GM20431 (cell line): ENCODE results near the gene CCDC174.

Source experiments
- in situ Hi-C: fragments of 300-500 bp; cut with MseI, MboI; formaldehyde crosslinking; loops from one replicate; pipeline ENCODE4 v1.15.0; 2020; ENCODE audit warnings: low sequenced_read_pairs; ENCODE audit not compliant: unreplicated experiment

Gene CCDC174

DNA sequence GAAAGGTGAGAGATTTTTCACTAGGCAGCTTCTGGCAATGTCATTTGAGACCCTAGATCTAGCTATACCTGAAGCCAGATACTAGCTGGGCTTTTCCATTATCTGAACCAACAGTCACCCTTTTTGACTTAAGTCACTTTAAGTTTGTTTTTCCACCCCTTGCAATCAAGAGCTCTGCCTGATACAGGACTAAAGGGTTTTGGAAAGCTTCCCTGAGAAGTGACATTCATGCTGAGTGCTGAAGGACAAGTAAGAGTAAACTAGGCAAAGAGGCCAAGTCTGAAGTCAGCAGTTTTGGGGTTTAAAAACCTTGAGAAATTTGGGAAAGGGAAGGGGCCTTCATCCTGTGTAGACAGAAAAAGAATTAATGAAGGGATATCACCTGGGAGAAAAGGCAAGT, 27.1 kb upstream of the CCDC174 start:
- in situ Hi-C loops: no loop called here

DNA sequence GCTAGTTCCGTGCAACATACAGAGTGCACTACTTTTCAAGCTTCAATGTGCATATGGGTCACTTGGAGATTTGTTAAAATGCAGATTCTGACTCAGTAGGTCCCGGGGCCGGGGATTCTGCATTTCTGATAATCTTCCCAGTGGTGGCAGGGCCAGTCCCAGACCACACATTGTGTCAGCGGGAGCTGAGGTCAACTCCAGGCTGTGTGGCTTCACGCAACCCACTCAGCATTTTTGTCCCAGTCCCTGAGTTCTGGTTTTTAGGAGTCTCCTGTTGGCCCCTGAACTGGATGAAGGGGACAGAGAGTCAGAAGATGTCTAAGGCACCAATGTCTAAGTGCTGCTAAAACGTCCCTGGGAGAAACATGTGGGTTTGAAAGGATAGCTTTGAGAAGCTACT, 26.1 kb upstream of the CCDC174 start:
- in situ Hi-C loops: loop anchor here (25.0 kb wide), 1 partner anchor 287 kb away; no protein-coding TSS in a partner anchor

DNA sequence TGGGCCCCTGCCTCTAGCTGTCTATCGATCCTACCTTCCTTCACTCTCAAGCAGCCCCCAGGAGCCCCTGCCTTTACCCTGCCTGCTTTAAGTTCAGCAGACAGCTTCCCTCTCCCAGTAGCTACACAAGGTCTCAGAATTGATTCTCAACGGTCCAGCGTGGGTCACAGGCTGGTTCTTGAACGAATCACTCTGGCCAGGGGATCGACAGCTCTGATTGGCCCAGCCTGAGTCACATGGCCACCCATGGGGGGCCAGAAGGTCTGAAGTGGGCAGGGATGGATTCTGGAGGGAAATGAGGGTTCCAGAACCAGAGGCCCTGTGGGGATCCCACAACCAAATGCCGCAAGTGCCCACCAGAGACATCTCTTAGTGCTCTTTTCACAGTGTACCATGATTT, 23.7 kb upstream of the CCDC174 start:
- in situ Hi-C loops: loop anchor here (25.0 kb wide), 1 partner anchor 284 kb away; no protein-coding TSS in a partner anchor

DNA sequence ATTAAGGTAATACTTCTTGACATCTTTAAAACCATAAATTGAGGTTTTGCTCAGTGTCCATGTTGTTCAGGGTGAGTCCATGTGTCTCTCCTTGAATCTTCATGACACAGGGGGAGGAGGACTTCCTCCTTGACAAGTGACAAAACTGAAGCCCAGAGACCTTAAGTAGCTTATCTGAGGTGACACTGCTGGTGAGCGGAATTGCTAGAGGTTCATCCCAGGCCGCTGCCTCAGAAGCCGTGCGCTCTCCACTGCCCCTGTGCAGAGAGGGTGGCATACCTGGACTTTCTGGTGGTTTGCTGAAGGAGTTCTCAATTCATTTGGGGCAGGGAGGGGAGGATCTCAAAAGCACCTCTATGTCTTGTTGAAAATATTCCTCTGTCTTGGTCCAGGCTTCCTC, 23.2 kb upstream of the CCDC174 start:
- in situ Hi-C loops: loop anchor here (25.0 kb wide), 1 partner anchor 284 kb away; no protein-coding TSS in a partner anchor

DNA sequence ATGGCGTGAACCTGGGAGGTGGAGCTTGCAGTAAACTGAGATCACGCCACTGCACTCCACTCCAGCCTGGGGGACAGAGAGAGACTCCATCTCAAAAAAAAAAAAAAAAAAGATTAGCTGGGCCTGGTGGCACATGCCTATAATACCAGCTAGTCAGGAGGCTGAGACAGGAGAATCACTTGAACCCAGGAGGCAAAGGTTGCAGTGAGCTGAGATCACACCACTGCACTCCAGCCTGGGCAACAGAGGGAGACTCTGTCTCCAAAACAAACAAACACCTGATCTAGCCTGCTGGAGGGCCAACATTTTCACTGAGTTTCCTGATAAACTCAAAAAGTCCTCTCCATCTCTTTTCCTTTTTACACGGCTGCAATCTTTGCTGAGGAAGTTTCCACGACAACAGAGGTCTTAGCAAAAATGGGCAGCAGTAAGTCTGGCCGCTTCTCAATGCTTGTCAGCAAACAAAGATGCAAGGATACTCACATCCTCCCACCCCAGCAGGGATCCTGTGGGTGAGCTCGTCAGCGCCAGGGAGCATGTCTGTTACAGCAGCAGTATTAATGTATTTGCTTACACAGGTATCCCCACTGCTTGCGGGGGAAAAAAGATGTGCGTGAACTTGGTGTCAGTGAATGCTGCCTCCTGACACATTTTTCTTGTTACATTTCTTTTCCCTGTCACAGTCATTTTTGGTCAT, 21.0 kb upstream of the CCDC174 start:
- in situ Hi-C loops: loop anchor here (25.0 kb wide), 1 partner anchor 282 kb away; no protein-coding TSS in a partner anchor

DNA sequence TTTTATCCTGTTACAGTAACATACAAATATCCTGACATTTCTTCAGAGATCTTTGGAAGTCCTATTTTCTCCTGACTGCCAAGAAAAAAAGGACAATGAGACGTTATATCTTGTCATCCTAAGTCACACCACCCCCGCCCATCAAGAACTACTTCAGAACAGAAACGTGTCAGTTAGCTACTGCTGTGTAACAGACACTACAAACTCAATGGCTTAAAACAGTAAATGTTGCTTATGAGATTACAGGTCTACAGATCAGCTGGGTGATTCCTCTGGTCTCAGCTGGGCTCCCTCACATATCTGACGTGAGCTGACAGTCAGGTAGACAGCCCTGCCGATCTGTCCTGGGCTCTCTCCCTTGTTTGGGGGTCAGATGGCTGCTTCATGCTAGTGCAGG, 20.5 kb upstream of the CCDC174 start:
- in situ Hi-C loops: loop anchor here (25.0 kb wide), 1 partner anchor 281 kb away; no protein-coding TSS in a partner anchor

DNA sequence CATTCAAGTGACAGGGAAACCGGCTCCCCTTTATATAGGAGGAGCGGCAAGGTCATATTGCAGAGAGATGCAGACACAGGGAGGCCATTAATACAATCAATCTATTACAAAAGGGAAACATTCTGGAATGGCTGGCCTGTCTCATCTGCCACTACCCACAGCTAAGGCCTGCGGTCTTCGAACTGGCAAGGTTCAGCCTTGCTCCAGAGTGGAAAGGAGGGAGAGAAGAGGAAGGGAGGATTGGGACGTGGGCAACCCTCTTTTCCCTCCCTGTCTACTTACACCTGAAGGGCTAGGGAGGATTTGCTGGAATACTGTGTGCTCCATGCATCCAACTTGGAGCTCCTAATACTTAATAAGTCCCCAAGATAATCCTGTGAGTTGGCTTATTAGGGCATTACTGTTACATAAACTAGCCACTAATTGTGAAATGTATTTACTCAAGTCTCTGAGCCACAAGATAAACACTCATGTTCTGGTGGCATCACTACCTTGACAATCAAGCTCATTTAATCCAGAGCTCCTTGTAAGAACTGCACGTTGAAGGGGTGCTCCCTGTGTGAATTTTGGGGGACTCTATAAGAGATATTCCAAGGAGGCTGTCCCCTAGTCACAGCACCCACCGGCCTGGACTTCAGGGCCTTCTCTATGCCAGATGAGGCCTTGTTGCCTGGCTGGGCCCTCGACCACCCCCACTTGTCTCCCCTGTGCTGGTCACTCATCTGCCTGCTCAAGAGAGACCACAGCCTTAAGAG, 19.7 kb upstream of the CCDC174 start:
- in situ Hi-C loops: loop anchor here (25.0 kb wide), 1 partner anchor 280 kb away; no protein-coding TSS in a partner anchor

DNA sequence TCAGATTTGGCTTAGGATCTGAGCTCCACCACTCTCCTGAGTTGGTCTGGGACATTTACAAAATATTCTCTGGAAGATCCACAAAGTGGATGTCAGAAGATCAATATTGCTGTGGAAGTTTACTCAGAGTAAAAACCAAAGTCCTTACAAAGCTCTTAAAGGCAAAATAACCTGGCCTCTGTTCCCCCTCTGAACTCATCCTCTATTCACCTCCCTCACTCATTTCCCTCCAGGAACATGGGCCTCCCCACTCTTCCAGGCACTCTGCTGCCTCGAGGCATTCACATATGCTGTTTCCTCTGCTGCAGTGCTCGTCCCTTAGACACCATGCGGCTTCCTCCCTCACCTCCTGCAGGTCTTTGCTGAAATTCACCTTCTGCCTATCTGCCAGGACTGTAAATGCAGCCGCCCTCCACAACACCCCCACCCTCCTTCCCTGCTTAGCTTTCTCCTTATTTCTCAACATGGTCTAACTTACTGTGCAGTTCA, 19.1 kb upstream of the CCDC174 start:
- in situ Hi-C loops: loop anchor here (25.0 kb wide), 1 partner anchor 280 kb away; no protein-coding TSS in a partner anchor

DNA sequence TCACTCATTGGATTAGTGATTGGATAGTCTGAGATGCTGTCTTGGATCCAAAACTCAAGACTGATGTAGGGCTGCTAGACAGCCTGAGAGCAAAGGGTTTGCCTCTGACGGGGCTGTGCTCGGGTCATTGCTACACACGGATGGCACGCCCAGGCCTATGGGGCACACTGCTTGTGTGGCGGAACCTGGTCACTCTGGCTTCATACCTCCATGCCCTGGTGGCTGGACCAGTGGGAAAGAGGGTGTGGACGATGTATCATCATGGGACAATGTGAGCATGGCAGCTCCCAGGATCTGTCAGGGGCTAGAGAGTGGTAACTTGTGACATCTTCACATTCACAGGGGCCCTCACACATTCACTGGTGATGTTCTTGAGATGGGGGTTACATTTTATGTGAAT, 18.1 kb upstream of the CCDC174 start:
- in situ Hi-C loops: loop anchor here (25.0 kb wide), 1 partner anchor 279 kb away; no protein-coding TSS in a partner anchor

DNA sequence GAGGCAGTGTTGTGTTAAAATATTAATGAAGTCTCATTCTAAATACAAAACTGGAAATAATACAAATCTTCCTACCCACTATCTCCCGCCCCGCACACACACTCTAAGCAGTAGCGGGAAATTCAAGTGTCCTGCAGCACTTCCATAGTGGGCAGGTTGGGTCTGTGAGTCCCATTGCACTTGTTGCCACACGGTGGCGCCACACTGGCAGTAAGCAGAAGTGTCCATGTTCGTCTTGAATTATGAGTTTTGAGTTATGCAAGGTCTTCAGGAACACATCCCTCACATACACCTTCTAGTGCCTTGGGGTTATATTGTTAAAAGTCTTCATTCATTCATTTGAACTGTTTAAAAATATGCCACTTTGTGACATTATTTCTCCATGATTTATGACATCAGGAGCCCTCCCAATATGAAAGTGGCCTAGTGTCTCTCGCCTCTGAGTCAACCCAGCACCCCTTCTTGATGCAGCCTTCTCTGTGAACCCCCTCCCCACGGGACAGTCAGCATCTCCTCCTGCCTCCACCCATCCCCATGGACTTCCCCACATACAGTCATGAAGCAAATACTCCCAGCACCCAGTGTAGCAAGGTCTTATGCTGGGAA, 17.6 kb upstream of the CCDC174 start:
- in situ Hi-C loops: loop anchor here (25.0 kb wide), 1 partner anchor 278 kb away; no protein-coding TSS in a partner anchor

DNA sequence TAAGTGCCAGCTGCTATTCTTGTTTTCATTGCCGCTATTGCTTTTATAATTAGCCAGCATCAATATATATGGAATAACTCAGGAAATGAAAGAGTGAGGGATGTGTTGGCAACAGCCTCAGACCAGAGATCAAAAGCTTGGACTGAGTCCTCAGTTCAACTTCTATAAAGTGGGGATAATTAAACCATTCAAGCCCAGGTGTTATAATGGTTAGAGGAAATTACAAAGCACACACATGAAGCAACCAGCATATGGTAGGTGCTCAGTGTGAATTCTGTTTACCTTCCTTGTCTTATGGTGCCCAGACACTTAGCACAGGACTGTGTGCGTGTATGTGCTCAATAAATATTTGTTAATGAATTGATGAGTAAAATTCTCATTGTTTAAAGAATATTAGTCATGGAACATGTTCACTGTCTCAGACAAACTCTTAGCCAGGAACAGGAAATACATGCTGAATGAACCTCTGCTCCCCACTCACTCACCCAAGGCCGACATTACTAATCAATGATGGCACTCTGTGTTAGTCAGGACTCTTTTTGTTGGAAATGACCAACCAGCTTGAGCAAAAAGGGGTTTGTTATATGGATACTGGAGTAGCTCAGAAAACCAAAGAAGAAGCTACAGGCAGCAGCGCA, 16.7 kb upstream of the CCDC174 start:
- in situ Hi-C loops: loop anchor here (25.0 kb wide), 1 partner anchor 277 kb away; no protein-coding TSS in a partner anchor

DNA sequence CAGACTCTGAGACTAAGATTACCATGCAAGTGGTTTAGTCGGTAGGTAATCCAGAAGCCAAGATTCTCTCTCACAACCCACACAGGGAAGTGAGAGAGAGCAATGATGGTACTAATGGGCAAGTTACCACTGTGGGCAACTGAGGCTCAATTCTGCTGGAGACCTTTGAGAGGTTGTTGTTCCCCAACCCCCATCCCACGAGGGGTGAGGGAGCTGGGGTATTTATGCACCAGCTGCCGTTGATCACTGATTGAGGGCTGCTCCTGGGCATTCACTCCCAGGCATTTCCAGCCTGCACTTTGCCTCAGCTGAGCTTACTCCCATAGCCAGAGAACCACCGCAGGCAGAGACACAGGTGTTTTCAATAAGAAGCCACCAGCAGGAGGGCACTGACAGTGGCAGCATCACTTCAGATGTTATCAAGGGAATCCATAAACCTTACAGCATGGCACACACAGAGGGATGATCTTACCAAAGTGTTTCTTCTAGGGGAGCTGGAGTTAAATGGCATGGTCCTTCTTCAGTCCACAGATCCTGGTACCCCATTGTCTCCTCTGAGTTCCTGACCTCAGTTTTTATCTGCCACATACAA, 15.0 kb upstream of the CCDC174 start:
- in situ Hi-C loops: loop anchor here (25.0 kb wide), 1 partner anchor 276 kb away; no protein-coding TSS in a partner anchor

DNA sequence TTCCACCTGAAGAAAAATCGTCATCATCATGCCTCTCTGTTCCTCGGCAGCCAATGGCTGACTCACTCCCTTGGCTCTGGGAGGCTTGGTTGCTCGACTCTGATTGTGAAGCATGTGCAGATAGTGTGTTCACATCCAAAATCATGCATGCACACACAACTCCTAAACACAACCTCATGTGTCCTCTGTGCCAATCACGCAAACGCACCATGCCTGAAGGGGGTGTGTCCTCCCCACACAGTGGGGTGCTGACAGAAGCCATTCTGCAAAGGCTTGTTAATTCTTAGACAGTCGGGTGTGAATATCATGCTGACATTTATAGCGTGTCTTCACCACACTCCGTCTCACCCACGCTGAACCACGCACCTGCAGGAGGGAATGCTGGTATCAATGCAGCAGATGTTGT, 11.4 kb upstream of the CCDC174 start:
- in situ Hi-C loops: loop anchor here (25.0 kb wide), 1 partner anchor 272 kb away; no protein-coding TSS in a partner anchor

DNA sequence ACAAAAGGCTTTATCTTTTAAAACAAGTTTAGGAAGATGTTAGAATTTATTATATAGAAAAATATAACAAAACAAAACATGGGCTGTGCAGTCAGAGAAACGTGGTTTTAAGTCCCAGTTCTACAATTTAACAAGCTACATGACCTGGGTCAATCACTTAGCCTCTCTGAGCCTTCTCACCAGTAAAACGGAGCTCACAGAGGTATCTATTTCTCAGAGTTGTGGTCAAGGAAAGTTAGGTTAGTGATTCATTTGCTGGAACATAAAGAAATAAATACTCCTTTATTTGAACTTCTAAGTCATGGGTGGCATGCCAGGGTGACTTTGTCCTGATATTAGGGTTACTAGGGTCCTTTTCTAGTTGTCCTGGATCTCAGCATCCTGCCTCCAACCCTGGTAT, 10.8 kb upstream of the CCDC174 start:
- in situ Hi-C loops: loop anchor here (25.0 kb wide), 1 partner anchor 272 kb away; no protein-coding TSS in a partner anchor

DNA sequence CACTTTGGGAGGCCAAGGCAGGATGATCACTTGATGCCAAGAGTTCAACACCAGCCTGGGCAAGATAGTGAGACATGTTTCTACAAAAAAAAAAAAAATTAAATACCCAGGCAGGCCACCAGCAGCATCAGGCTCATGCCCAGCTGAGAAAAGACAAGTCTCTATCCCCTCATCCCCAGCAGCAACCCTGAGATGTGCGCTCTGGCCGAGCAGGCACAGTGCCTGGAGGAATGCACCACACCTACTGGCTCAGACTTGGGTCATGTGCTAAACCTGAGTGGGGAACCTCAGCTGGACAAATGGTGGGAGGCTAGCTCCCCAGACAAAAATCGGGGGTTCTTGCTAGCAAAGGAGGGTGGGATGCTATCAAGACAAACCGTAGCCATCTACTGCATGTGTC, 10.2 kb upstream of the CCDC174 start:
- in situ Hi-C loops: loop anchor here (25.0 kb wide), 1 partner anchor 271 kb away; no protein-coding TSS in a partner anchor

DNA sequence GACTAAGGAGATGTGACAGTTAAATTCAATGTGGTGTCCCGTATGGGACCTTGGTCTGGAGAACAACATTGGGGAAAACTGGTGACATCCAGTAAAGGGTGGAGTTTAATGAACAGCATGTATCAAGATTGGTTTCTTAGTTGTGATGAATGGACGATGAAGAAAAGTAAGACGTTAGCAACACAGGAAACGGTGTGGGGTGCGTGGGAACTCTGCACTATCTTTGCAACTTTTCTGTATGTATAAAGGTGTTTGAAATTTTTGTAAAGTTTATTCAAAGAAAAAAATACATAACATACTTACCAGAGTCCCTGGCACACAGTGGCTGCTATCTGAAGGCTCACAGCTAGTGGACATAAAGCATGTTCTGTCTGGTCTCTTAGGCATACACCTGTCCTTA, 6.1 kb upstream of the CCDC174 start:
- in situ Hi-C loops: loop anchor here (25.0 kb wide), 1 partner anchor 267 kb away; no protein-coding TSS in a partner anchor

DNA sequence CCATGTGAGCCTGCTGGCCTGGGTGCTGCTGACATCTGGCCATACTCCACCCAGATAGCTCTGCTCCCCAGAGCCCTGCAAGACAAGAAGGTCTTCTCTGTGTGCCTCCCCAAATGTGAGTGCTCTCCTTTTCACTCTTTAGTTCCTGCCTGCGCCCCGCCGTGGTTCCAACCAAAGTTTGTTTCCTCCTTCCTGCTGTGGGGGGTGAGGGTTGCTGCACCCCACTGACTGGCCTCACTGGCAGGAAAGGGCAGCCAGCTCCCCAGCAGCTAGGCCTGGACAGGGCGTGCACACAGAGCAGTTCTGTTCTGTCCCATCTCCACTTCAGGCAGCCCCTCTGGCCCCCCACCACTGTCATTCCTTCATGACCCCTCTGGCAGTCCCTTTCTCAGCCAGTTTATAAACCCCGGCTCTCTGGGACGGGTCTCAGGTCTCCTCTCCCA, 5.4 kb upstream of the CCDC174 start:
- in situ Hi-C loops: loop anchor here (25.0 kb wide), 1 partner anchor 266 kb away; no protein-coding TSS in a partner anchor

DNA sequence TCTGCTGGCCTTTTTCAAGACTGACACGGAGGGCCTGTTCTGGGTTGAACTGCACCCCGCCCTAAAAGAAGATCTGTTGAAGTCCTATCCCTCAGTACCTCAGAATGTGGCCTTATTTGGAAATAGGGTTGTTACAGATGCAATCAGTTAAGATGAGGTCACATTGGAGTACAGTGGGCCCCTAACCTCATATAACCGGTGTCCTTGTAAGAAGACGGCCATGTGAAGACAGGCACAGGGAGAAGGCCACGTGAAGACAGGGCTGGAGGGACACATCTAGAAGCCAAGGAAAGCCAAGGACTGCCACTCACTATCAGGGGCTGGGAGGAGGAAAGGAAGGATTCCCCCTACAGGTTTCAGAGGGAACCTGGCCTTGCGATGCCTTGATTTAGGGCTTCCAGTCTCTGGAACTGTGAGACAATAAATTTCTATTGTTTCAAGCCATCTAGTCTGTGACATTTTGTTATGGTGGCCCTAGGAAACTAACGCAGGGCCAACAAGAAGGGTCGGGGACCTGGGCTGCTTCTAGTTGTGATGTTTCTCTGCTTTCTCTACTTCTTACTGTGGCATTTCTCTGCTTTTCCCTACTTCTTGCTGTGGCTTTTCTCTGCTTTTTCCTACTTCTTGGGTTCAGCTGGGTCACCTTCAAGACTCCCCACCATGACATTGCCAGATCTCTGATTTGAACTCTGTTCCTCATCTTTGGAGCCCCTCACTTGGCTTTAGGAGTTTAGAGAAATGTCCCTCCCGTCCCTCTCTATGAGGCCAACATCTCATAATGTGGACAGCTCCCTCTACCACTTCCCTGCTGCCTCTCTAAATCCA, 4.8 kb upstream of the CCDC174 start:
- in situ Hi-C loops: loop anchor here (25.0 kb wide), 1 partner anchor 266 kb away; no protein-coding TSS in a partner anchor
